Neural cell (in vitro differentiated cells): ENCODE data around the gene SP110. TPM values are rescaled to one million over a fixed set of nuclear protein-coding genes. Genes with fewer than 3 reads are reported as not detected.

Experiments
- H2AFZ ChIP-seq: fragments of 200-600, 300-800 bp; sonication (generic), shearing (Covaris generic); 2 replicates; pipeline ENCODE4 v1.6.0; 2014; ENCODE audit warnings: low read depth, mild to moderate bottlenecking, antibody characterized with exemption, low read length, moderate library complexity
- H3F3A ChIP-seq: fragments of 200-600 bp; shearing (Covaris generic); 2 replicates; pipeline ENCODE4 v1.6.1; 2016; ENCODE audit warnings: mild to moderate bottlenecking, moderate library complexity, mixed read lengths, antibody characterized with exemption, low read length; ENCODE audit not compliant: insufficient read depth, poor library complexity, severe bottlenecking
- H3K27ac ChIP-seq: fragments of 200-600, 300-800 bp; sonication (generic), shearing (Covaris generic); 2 replicates; pipeline ENCODE4 v1.5.1; 2014; ENCODE audit warnings: mild to moderate bottlenecking, low read length, moderate library complexity
- H3K27me3 ChIP-seq: fragments of 300-800, 200-600 bp; sonication (generic), shearing (Covaris generic); 2 replicates; pipeline ENCODE4 v1.6.0; 2014; ENCODE audit warnings: mild to moderate bottlenecking, low read depth, low read length, moderate library complexity; ENCODE audit not compliant: insufficient read depth
- H3K36me3 ChIP-seq: fragments of 300-800, 200-600 bp; sonication (generic), shearing (Covaris generic); 2 replicates; pipeline ENCODE4 v1.5.1; 2014; ENCODE audit warnings: mild to moderate bottlenecking, antibody characterized with exemption, low read length, moderate library complexity; ENCODE audit not compliant: insufficient read depth
- H3K4me2 ChIP-seq: fragments of 300-800, 200-600 bp; sonication (generic), shearing (Covaris generic); 2 replicates; pipeline ENCODE4 v1.6.0; 2014; ENCODE audit warnings: mild to moderate bottlenecking, low read length
- H3K4me3 ChIP-seq: fragments of 300-800, 200-600 bp; sonication (generic), shearing (Covaris generic); 2 replicates; pipeline ENCODE4 v1.5.1; 2014; ENCODE audit warnings: mild to moderate bottlenecking, low read length, moderate library complexity
- H3K79me2 ChIP-seq: fragments of 200-600 bp; shearing (Covaris generic); replicated peaks from 2 replicates; pipeline ENCODE4 v1.6.0; 2014; ENCODE audit warnings: mild to moderate bottlenecking, low read length, moderate library complexity; ENCODE audit not compliant: insufficient read depth
- H3K9ac ChIP-seq: fragments of 300-800, 200-600 bp; sonication (generic), shearing (Covaris generic); 2 replicates; pipeline ENCODE4 v1.6.1; 2016; ENCODE audit warnings: mild to moderate bottlenecking, low read length, mixed read lengths
- H3K9me2 ChIP-seq: fragments of 200-600 bp; shearing (Covaris generic); 2 replicates; pipeline ENCODE4 v1.6.1; 2016; ENCODE audit warnings: mild to moderate bottlenecking, low read length, mixed read lengths; ENCODE audit not compliant: insufficient read depth
- H3K9me3 ChIP-seq: fragments of 200-600, 300-800 bp; sonication (generic), shearing (Covaris generic); 2 replicates; pipeline ENCODE4 v1.6.1; 2016; ENCODE audit warnings: mild to moderate bottlenecking, mixed run types, low read length, moderate library complexity, mixed read lengths
- H4K20me1 ChIP-seq: fragments of 200-600 bp; shearing (Covaris generic); 2 replicates; pipeline ENCODE4 v1.6.1; 2016; ENCODE audit warnings: mild to moderate bottlenecking, mixed run types; ENCODE audit not compliant: insufficient read depth
- EP300 ChIP-seq: fragments of 450-650 bp; conservative IDR thresholded peaks from 2 replicates; pipeline ENCODE4 v1.6.1; 2014; ENCODE audit warnings: antibody characterized with exemption, mild to moderate bottlenecking, moderate library complexity; ENCODE audit not compliant: poor library complexity, severe bottlenecking
- EZH2 ChIP-seq: fragments of 200-600, 300-800 bp; shearing (Covaris generic), sonication (generic); IDR thresholded peaks from 2 replicates; pipeline ENCODE4 v1.6.1; 2014; ENCODE audit warnings: antibody characterized with exemption, low read length, borderline replicate concordance, mild to moderate bottlenecking; ENCODE audit not compliant: insufficient read depth, poor library complexity, severe bottlenecking
- MXI1 ChIP-seq: fragments of 450-650 bp; conservative IDR thresholded peaks from 2 replicates; pipeline ENCODE4 v1.6.1; 2014; ENCODE audit warnings: antibody characterized with exemption, mild to moderate bottlenecking; ENCODE audit not compliant: poor library complexity, severe bottlenecking
- POLR2AphosphoS5 ChIP-seq: IDR thresholded peaks from 2 replicates; pipeline ENCODE4 v1.6.1; 2012
- RAD21 ChIP-seq: fragments of 450-650 bp; conservative IDR thresholded peaks from 2 replicates; pipeline ENCODE4 v1.6.1; 2014; ENCODE audit warnings: antibody characterized with exemption, mild to moderate bottlenecking, moderate library complexity
- SMC3 ChIP-seq: fragments of 450-650 bp; conservative IDR thresholded peaks from 2 replicates; pipeline ENCODE4 v1.6.1; 2014; ENCODE audit warnings: antibody characterized with exemption, mild to moderate bottlenecking, moderate library complexity; ENCODE audit not compliant: poor library complexity
- TAF1 ChIP-seq: IDR thresholded peaks from 2 replicates; pipeline ENCODE4 v1.6.1; 2012; ENCODE audit warnings: low read depth
- polyA plus RNA-seq: library from polyadenylated mRNA; depleted of rRNA; stranded (reverse); fragments of >200 nt; gene quantifications from 2 replicates; pipeline ENCODE4 v1.2.3, GENCODE V29; 2014
- TF ChIP-seq, protein P1 (sequence below): IDR thresholded peaks from 2 replicates; pipeline ENCODE4 v1.6.1; 2012; ENCODE audit warnings: borderline replicate concordance
- TF ChIP-seq, protein P2 (sequence below): fragments of 450-650 bp; IDR thresholded peaks from 2 replicates; pipeline ENCODE4 v1.5.1; 2014; ENCODE audit warnings: antibody characterized with exemption, mild to moderate bottlenecking, moderate library complexity; ENCODE audit not compliant: poor library complexity, severe bottlenecking

The SP110 gene
- polyA plus RNA-seq, 1 donor from 2014 or later: not detected

GRCh38 chr2:230170532-230170931 lies 49.3 kb downstream of the SP110 start:
- Histone ChIP-seq H3K4me2 (no peak overlapping the region), H3K9me2 (no peaks in the 10 kb centered on the region), H2AFZ (no peak overlapping the region), H4K20me1 (no peaks in the 10 kb centered on the region), H3K79me2 (no peaks in the 10 kb centered on the region), H3K27ac (no peak overlapping the region), H3K9me3 (no peaks in the 10 kb centered on the region), H3K36me3 (no peaks in the 10 kb centered on the region), H3K4me3 (no peak overlapping the region), H3K27me3 (no peaks in the 10 kb centered on the region), H3K9ac (no peak overlapping the region), H3F3A (no peaks in the 10 kb centered on the region)
- TF ChIP-seq POLR2AphosphoS5 (no peak), EZH2 (no peak), TAF1 (no peak), MXI1 (no peak), SMC3 (no peak), RAD21 (no peak), EP300 (no peak)
- TF ChIP-seq, protein P1, sequence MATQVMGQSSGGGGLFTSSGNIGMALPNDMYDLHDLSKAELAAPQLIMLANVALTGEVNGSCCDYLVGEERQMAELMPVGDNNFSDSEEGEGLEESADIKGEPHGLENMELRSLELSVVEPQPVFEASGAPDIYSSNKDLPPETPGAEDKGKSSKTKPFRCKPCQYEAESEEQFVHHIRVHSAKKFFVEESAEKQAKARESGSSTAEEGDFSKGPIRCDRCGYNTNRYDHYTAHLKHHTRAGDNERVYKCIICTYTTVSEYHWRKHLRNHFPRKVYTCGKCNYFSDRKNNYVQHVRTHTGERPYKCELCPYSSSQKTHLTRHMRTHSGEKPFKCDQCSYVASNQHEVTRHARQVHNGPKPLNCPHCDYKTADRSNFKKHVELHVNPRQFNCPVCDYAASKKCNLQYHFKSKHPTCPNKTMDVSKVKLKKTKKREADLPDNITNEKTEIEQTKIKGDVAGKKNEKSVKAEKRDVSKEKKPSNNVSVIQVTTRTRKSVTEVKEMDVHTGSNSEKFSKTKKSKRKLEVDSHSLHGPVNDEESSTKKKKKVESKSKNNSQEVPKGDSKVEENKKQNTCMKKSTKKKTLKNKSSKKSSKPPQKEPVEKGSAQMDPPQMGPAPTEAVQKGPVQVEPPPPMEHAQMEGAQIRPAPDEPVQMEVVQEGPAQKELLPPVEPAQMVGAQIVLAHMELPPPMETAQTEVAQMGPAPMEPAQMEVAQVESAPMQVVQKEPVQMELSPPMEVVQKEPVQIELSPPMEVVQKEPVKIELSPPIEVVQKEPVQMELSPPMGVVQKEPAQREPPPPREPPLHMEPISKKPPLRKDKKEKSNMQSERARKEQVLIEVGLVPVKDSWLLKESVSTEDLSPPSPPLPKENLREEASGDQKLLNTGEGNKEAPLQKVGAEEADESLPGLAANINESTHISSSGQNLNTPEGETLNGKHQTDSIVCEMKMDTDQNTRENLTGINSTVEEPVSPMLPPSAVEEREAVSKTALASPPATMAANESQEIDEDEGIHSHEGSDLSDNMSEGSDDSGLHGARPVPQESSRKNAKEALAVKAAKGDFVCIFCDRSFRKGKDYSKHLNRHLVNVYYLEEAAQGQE: no peak
- TF ChIP-seq, protein P2, sequence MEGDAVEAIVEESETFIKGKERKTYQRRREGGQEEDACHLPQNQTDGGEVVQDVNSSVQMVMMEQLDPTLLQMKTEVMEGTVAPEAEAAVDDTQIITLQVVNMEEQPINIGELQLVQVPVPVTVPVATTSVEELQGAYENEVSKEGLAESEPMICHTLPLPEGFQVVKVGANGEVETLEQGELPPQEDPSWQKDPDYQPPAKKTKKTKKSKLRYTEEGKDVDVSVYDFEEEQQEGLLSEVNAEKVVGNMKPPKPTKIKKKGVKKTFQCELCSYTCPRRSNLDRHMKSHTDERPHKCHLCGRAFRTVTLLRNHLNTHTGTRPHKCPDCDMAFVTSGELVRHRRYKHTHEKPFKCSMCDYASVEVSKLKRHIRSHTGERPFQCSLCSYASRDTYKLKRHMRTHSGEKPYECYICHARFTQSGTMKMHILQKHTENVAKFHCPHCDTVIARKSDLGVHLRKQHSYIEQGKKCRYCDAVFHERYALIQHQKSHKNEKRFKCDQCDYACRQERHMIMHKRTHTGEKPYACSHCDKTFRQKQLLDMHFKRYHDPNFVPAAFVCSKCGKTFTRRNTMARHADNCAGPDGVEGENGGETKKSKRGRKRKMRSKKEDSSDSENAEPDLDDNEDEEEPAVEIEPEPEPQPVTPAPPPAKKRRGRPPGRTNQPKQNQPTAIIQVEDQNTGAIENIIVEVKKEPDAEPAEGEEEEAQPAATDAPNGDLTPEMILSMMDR: no peak

GRCh38 chr2:230166557-230167170 lies 53.1 kb downstream of the SP110 start:
- no peaks in the 10 kb centered on the region for H4K20me1 ChIP-seq
- H3K79me2 ChIP-seq: no peaks in the 10 kb centered on the region
- no peak overlapping the region for H2AFZ ChIP-seq
- H3K27ac ChIP-seq: no peak overlapping the region
- H3F3A ChIP-seq: no peaks in the 10 kb centered on the region
- no peaks in the 10 kb centered on the region for H3K9me2 ChIP-seq
- H3K4me2 ChIP-seq: no peak overlapping the region
- no peaks in the 10 kb centered on the region for H3K27me3 ChIP-seq
- no peak overlapping the region for H3K4me3 ChIP-seq
- TF ChIP-seq, protein P2: no peak
- TF ChIP-seq MXI1 (no peak), TAF1 (no peak), EZH2 (no peak), RAD21 (no peak), EP300 (no peak), SMC3 (no peak), POLR2AphosphoS5 (no peak)
- TF ChIP-seq, protein P1: no peak
- H3K9ac ChIP-seq: no peak overlapping the region
- H3K36me3 ChIP-seq: no peaks in the 10 kb centered on the region
- H3K9me3 ChIP-seq: no peaks in the 10 kb centered on the region
